ENCODE measurements around the gene WIPI1. TPM values are rescaled to one million over a fixed set of nuclear protein-coding genes. Genes with fewer than 3 reads are reported as not detected.
A peak's percentile ranks its signal among the peaks of the same experiment; 100 is the strongest.

The WIPI1 gene
- total and polyA plus RNA-seq, 2 of the 13 experiments (the other 11 are each of a cell fraction or from before 2014, with no cell fraction given): 29.4 to 141 TPM

DNA sequence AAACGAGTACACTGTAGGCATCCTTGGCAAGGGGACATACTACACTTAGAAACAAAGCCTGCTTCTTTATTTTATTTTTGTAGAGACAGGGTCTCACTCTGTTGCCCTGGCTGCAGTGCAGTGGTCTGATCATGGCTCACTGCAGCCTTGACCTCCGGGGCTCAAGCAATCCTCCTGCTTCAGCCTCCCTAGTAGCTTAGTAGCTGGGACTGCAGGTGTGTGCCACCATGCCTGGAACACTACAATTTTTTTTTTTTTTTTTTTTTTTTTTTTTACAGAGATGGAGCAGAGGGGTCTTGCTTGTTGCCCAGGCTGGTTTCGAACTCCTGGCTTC lies 78.2 kb downstream of the WIPI1 start:
- Histone ChIP-seq H3K79me2 (ENCODE audit: insufficient read depth, low read length) (peaks cover 8% of the 10 kb centered on the region), H3K27me3 (ENCODE audit: control insufficient read depth in 1 of 2, insufficient read depth in 2 of 2, low read length in 2 of 2) (no peaks in the 10 kb centered on the region), H4K20me1 (ENCODE audit: insufficient read depth, low read length) (no peaks in the 10 kb centered on the region), H2AFZ (ENCODE audit: low read length) (no peak overlapping the region), H3K9ac (ENCODE audit: insufficient read depth, low read depth, low read length) (peak overlapping the region; percentile 93), H3K27ac (ENCODE audit: extremely low read length, insufficient read depth, low read length) (peak overlapping the region; percentile 97), H3K4me2 (ENCODE audit: low read depth, low read length) (peak overlapping the region; percentile 89), H3K4me3 (replicated peaks in 1 of 3; ENCODE audit: insufficient read depth in 1 of 3, low read depth in 2 of 3, low read length in 3 of 3) (peak overlapping the region in 1 of 3 experiments; percentile 72; a peak in 2 of 6 replicates), H3K4me1 (ENCODE audit: insufficient read depth, low read length) (peaks cover 82% of the 10 kb centered on the region), H3K36me3 (replicated peaks in 1 of 2; ENCODE audit: control insufficient read depth in 1 of 2, insufficient read depth in 2 of 2, low read length in 2 of 2) (no peaks in the 10 kb centered on the region), H3K9me3 (ENCODE audit: low read length) (no peaks in the 10 kb centered on the region)
- CTCF ChIA-PET (ENCODE audit: low intra/inter-chr PET ratio, low total read pairs): no interaction called here
- ATAC-seq (no peak), FAIRE-seq (no peak), DNase-seq (ENCODE audit: low spot score) (no peak)
- in situ Hi-C loops (cut with HindIII; ENCODE audit: extremely low pct_ligation_motif_present, low pct_unique_long_range_greater_than_20kb): loop anchor here (5.0 kb wide), 1 partner anchor 87 kb away; the partner anchor contains the start of genes ARSG and SLC16A6
- POLR2A ChIA-PET: interaction anchor here (0.6 to 3.1 kb wide), 6 partner anchors 12 to 947 kb away, joined by 3 to 14 read pairs (median 5); partner anchors contain the start of gene AMZ2
- intact Hi-C loops (cut with micrococcal nuclease; ENCODE audit: unreplicated experiment): loop anchor here (2.0 kb wide), 3 partner anchors 66 to 86 kb away; partner anchors contain the start of gene WIPI1
- BruUV-seq (replicated peaks): TSS peak; percentile 53
- 45% methylated on average over 3 of the region's 3 CpGs for WGBS (ENCODE audit: low lambda C conversion rate)
- TF ChIP-seq, protein P1, sequence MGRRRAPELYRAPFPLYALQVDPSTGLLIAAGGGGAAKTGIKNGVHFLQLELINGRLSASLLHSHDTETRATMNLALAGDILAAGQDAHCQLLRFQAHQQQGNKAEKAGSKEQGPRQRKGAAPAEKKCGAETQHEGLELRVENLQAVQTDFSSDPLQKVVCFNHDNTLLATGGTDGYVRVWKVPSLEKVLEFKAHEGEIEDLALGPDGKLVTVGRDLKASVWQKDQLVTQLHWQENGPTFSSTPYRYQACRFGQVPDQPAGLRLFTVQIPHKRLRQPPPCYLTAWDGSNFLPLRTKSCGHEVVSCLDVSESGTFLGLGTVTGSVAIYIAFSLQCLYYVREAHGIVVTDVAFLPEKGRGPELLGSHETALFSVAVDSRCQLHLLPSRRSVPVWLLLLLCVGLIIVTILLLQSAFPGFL (CRISPR knock-in tag; IDR thresholded peaks at IDR 0.05): peak; percentile 38; the same call in 1 of the 2 replicates
- TF ChIP-seq RNF2 (conservative IDR thresholded peaks at IDR 0.05; ENCODE audit: low read depth) (no peak), ZNF121 (CRISPR knock-in tag; IDR thresholded peaks at IDR 0.05) (peak; percentile 85), ZMYM3 (CRISPR knock-in tag; IDR thresholded peaks at IDR 0.05) (peak; percentile 81), ZNF543 (CRISPR knock-in tag; IDR thresholded peaks at IDR 0.05) (no peak), ZNF781 (CRISPR knock-in tag; IDR thresholded peaks at IDR 0.05; ENCODE audit: borderline replicate concordance, not compliant biosample characterization) (peak; percentile 11), SNAPC2 (CRISPR knock-in tag; IDR thresholded peaks at IDR 0.05) (peak; percentile 4; the same call in 1 of the 2 replicates), HHEX (CRISPR knock-in tag; IDR thresholded peaks at IDR 0.05) (no peak), CC2D1A (CRISPR knock-in tag; IDR thresholded peaks at IDR 0.05) (no peak), KAT2B (IDR thresholded peaks at IDR 0.05; ENCODE audit: borderline replicate concordance, low read depth, low read length) (no peak), ZNF547 (CRISPR knock-in tag; IDR thresholded peaks at IDR 0.05) (no peak), ADNP (CRISPR knock-in tag; IDR thresholded peaks at IDR 0.05) (peak; percentile 94), TCF12 (IDR thresholded peaks at IDR 0.05) (no peak), TCF12 (CRISPR knock-in tag; IDR thresholded peaks at IDR 0.05) (no peak), FOXA1 (IDR thresholded peaks at IDR 0.05) (no peak), FOXA1 (CRISPR knock-in tag; IDR thresholded peaks at IDR 0.05) (no peak)
- TF ChIP-seq, protein P2, sequence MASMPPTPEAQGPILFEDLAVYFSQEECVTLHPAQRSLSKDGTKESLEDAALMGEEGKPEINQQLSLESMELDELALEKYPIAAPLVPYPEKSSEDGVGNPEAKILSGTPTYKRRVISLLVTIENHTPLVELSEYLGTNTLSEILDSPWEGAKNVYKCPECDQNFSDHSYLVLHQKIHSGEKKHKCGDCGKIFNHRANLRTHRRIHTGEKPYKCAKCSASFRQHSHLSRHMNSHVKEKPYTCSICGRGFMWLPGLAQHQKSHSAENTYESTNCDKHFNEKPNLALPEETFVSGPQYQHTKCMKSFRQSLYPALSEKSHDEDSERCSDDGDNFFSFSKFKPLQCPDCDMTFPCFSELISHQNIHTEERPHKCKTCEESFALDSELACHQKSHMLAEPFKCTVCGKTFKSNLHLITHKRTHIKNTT (CRISPR knock-in tag; IDR thresholded peaks at IDR 0.05): no peak
- TF ChIP-seq, protein P3, sequence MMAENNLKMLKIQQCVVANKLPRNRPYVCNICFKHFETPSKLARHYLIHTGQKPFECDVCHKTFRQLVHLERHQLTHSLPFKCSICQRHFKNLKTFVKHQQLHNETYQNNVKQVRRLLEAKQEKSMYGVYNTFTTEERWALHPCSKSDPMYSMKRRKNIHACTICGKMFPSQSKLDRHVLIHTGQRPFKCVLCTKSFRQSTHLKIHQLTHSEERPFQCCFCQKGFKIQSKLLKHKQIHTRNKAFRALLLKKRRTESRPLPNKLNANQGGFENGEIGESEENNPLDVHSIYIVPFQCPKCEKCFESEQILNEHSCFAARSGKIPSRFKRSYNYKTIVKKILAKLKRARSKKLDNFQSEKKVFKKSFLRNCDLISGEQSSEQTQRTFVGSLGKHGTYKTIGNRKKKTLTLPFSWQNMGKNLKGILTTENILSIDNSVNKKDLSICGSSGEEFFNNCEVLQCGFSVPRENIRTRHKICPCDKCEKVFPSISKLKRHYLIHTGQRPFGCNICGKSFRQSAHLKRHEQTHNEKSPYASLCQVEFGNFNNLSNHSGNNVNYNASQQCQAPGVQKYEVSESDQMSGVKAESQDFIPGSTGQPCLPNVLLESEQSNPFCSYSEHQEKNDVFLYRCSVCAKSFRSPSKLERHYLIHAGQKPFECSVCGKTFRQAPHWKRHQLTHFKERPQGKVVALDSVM (CRISPR knock-in tag; IDR thresholded peaks at IDR 0.05): peak; percentile 97
- TF ChIP-seq, protein P4, sequence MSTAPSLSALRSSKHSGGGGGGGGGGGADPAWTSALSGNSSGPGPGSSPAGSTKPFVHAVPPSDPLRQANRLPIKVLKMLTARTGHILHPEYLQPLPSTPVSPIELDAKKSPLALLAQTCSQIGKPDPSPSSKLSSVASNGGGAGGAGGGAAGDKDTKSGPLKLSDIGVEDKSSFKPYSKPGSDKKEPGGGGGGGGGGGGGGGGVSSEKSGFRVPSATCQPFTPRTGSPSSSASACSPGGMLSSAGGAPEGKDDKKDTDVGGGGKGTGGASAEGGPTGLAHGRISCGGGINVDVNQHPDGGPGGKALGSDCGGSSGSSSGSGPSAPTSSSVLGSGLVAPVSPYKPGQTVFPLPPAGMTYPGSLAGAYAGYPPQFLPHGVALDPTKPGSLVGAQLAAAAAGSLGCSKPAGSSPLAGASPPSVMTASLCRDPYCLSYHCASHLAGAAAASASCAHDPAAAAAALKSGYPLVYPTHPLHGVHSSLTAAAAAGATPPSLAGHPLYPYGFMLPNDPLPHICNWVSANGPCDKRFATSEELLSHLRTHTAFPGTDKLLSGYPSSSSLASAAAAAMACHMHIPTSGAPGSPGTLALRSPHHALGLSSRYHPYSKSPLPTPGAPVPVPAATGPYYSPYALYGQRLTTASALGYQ (CRISPR knock-in tag; IDR thresholded peaks at IDR 0.05): no peak
- TF ChIP-seq, protein P5, sequence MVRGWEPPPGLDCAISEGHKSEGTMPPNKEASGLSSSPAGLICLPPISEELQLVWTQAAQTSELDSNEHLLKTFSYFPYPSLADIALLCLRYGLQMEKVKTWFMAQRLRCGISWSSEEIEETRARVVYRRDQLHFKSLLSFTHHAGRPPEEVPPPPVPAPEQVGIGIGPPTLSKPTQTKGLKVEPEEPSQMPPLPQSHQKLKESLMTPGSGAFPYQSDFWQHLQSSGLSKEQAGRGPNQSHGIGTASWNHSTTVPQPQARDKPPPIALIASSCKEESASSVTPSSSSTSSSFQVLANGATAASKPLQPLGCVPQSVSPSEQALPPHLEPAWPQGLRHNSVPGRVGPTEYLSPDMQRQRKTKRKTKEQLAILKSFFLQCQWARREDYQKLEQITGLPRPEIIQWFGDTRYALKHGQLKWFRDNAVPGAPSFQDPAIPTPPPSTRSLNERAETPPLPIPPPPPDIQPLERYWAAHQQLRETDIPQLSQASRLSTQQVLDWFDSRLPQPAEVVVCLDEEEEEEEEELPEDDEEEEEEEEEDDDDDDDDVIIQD (CRISPR knock-in tag; IDR thresholded peaks at IDR 0.05; ENCODE audit: low read depth): no peak

Data from HepG2 (cell line).